Cardiac septum (tissue), 1 donor: Measurements from ENCODE around the gene CYP4Z1. TPM values are rescaled to one million over a fixed set of nuclear protein-coding genes. Genes with fewer than 3 reads are reported as not detected.
"Not testable (repeated sequence)": the region's sequence is repeated elsewhere in the genome, so short reads cannot be mapped to it uniquely, and the experiment has no call there.

Experiments used
- DNase-seq: peaks from one replicate; pipeline ENCODE4 v3.0.0-alpha.2; 2020; ENCODE audit warnings: low spot score
- intact Hi-C: fragments of 100-400 bp; cut with DNase I; formaldehyde crosslinking; loops from one replicate; pipeline ENCODE4 v1.14.0; 2022
- long read RNA-seq: library from polyadenylated mRNA; unstranded; transcript quantifications from one replicate; pipeline ENCODE4 v2.0.0, GENCODE V29; 2021
- total RNA-seq: library from RNA; stranded (reverse); fragmentation: NEBNext Ultra II Directional; extraction: Animal tissue kit (Norgen Biotek cat#: 25700); gene quantifications from one replicate; pipeline ENCODE4 v1.2.1, GENCODE V29; 2021
- donor health status: DM: no; HTN: no; CAD: no.

The CYP4Z1 gene, protein sequence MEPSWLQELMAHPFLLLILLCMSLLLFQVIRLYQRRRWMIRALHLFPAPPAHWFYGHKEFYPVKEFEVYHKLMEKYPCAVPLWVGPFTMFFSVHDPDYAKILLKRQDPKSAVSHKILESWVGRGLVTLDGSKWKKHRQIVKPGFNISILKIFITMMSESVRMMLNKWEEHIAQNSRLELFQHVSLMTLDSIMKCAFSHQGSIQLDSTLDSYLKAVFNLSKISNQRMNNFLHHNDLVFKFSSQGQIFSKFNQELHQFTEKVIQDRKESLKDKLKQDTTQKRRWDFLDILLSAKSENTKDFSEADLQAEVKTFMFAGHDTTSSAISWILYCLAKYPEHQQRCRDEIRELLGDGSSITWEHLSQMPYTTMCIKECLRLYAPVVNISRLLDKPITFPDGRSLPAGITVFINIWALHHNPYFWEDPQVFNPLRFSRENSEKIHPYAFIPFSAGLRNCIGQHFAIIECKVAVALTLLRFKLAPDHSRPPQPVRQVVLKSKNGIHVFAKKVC
- total RNA-seq = not detected
- long read RNA-seq = 0 reads

DNA sequence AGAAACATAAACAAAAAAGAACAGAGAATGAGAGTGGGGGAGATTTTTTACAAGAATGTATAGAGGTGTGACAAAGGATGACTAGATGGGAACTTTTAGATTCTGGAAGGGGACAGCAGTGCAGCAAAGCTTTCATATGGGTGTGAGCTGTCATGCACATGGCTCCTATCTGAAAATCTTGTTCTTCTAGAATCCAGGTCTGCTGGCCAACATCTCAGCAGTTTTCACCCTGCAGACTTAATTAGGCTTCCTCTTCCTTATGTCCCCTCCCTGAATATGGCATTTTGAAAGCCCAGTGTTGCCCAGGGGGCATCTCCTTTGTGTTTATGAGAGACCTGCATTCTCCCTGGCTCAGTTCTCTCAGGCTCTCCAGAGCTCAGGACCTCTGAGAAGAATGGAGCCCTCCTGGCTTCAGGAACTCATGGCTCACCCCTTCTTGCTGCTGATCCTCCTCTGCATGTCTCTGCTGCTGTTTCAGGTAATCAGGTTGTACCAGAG, at the start of gene CYP4Z1:
CYP4Z1 (plus strand) TSS at position 135 of the 498 bp plus-strand sequence; CDS start at position 395, 260 bp downstream.
- DNase-seq = no peak
- intact Hi-C loops = no loop called here

DNA sequence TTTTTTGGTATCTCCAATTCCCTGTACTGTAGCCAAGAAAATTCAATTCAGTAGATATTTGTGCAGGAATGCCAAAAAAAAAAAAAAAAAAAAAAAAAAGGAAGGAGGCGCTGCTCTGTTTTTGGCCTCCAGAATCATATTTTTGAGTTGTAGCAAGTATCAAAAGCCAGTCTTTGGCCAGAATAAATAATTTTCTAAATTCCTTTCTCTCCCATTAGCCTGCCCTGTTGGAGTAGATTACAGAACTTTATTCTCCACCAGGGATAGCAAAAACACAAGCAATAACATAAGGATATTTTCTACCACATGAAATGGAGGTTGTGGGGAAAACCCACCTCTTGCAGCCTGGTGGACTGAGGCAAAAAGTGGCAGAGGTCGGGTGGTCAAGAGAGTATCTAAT, 46.0 kb upstream of the CYP4Z1 start:
- no peak for DNase-seq
- intact Hi-C loops = no loop called here

DNA sequence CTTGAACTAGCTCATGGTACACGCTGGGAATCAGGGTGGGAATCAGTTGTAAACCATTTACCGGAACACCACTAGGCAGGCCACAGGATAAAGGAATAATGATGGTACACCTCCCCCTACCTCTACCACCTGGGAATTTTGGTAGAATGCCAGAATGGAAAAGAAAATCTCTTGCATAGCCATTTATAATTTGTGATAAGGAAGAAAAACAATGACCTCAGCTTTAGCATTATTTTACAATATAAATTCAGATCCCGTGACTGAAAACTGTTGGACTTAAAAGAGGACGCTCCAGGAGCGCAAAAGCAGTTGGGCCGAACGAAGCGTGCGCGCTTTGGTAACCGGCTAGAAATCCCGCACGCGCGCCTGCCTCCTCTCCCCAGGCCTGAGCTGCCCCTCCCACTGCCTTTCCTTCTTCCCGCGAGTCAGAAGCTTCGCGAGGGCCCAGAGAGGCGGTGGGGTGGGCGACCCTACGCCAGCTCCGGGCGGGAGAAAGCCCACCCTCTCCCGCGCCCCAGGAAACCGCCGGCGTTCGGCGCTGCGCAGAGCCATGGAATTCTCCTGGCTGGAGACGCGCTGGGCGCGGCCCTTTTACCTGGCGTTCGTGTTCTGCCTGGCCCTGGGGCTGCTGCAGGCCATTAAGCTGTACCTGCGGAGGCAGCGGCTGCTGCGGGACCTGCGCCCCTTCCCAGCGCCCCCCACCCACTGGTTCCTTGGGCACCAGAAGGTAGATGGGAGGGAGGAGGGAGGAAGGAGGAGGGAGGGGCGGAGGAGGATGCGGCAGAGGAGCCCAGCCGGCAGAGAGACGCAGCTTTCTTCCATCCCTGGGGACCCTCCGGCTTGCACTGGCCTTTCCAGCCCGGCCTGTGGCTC, 43.5 kb upstream of the CYP4Z1 start, which contains the start of gene CYP4X1:
CYP4X1 (plus strand) TSS at position 402 of the 873 bp plus-strand sequence; CDS start at position 551, 149 bp downstream.
- no peak for DNase-seq
- intact Hi-C loops = no loop called here

DNA sequence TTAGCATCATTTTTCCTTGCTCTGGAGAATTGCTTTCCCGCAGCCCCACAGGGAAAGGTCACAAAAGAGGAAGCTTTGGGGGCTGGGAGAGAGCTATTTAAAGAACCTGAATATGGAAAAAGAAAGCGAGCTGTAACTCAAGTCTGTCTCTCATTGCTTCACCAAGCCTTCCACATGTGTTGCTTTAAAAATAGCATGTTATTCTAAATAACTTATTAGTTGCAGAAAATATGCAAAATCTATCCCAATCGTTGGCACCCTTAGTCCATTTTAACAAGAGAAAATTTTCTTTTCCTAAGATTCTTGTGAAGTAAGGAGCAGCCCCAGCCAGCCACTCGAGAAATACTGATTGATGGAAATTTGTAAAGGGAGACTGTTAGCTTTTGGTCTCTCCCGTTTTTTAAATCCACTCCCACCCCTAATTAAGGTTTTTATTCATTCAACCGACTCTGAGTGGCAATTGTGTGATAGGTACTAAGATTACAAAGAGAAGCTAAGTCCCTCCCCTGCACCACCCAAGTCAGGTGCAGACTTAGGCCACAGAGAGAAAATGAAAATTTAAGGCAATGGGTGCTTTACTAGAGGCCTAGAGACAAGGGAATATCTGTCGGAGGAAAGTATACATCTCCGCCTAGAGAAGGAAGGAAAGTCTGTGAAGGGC, 42.8 kb upstream of the CYP4Z1 start:
- DNase-seq = no peak
- intact Hi-C loops = no loop called here

DNA sequence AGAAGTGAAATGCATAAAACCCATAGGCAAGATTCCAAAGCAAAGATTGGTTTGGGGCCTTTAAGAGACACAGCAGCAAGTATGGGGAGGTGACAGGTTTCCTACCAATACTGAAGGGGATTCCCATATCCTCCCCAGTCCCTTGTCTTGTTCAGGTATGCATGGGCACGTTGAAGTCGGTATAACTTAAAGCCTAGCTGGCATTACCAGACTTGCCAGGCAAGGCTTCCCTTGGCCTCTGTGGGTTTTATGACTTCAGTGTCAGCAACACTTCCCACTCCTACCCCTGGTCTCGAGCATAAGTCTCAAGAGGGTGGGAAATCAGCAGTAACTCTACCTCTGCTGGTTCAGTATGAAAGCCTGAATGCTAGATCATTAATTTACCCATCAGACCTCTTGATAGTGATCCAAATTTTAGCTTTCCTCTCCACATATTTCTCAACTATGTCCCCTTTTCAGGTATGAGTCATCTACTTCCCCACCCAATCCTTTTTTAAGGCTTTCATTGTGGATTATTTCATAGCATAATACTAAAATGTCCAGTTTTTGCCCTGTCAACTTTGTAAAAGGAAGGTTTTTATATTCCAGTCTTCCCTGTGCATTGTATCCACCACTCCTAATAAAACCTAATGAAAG, 36.7 kb upstream of the CYP4Z1 start:
- DNase-seq = no peak
- intact Hi-C loops = no loop called here

DNA sequence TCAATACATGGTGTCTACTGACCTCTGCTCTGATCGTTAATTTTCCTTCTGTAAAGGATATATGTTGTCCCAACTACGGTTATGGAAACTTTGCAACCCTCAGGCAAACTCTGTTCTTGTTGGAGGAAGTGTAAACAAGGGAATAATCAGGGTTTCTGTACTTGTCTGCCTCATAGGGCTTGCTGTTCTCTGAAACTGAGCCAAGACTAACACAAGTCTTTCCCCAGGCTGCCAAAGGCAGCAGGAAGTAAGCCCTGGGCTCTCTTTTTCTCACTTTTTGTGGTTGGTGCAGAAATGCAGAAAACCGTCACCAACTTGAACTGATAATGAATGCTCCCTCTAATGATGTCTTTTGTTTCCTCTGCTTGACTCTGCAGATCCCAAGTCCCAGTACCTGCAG, 36.0 kb upstream of the CYP4Z1 start:
- DNase-seq = no peak
- intact Hi-C loops = no loop called here

DNA sequence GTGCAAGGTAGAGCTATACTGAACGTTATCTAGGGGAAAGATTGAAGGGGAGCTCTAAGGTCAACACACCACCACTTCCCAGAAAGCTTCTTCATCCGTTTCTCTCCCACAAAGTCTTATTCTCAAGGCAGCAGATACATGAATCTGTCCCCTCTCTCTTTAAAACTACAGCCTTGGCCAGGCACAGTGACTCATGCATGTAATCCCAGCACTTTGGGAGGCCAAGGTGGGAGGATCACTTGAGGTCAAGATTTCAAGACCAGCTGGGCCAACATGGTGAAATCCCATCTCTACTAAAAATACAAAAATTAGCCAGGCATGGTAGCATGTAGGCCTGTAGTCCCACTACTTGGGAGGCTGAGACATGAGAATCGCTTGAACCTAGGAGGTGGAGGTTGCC, 35.4 kb upstream of the CYP4Z1 start:
- intact Hi-C loops = no loop called here
- no peak for DNase-seq

DNA sequence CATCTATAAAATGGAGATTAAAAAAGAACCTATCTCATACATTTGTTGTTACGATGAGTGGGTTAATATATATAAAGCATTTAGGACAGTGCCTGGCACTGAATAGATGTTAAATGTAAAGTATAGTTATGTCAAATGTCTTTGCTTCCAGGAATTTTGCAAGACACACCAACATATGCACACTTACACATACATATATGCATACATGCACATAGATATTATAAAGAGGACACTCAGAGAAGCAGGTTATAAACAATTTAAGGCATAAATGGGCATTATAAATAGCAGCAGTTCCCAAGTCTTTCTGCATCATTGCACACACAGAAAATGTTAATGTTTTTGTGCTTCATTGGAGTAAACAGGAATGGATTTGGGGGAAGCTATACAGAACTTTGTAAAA, 30.3 kb upstream of the CYP4Z1 start:
- intact Hi-C loops = no loop called here
- no peak for DNase-seq

DNA sequence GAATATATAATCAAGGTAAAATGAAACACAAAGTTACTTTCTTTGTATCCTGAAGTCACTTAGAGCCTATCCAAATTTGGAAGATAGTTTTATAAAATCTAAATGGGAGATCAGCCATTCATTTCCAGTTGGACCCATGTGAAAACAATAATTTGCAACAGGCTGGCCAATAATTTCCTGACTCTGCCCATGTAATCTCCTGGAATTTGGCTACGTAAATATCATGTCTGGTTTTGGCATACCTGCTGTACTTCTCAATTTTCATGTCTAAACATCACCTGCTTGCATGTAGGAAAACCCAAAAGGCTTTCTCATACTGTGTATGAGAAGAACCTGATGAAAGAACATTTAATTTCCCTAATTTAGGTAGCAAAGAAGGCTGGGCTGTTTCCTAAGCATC, 7.7 kb upstream of the CYP4Z1 start:
- intact Hi-C loops = no loop called here
- no peak for DNase-seq

DNA sequence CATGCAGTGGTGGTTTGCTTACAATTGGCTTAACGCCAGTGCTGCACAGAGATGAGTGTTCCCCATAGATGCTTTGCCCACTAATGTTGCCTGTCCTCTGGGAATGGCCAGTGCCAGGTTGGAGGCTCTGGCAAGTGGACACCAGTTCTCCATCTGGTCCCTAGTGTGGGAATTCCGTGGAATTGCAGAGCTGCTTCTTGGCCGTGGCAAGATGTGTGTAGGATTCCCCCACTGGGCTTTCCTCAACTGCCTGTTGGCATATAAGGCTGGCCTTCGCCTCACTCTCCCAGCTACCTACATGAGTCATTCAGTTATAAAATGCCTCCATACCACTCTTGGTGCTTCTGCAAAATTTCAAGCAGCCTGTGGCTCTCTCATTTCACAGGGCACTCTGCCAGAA, 2.0 kb downstream of the CYP4Z1 start:
- intact Hi-C loops, DNase-seq: not testable (repeated sequence)

DNA sequence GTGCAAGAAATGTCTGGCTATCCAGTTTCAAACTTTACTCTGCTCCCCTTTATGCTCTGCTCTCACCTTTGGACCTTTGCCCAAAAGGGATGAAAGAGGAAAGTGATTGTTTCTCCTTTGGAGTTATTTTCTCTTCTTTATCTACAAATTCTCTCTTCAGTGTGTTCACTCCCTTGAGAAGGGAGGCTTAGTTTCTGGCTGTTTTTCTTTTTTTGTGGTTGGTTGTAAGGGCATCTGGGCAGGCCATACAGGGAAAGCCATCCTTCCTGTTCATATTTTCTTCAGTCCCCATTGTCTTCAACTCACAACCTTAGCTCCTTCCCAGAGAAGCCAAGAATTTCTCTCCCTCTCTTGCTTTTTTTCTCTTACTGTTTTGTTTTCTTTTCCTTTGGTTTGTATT, 2.5 kb downstream of the CYP4Z1 start:
- DNase-seq, intact Hi-C loops: not testable (repeated sequence)

DNA sequence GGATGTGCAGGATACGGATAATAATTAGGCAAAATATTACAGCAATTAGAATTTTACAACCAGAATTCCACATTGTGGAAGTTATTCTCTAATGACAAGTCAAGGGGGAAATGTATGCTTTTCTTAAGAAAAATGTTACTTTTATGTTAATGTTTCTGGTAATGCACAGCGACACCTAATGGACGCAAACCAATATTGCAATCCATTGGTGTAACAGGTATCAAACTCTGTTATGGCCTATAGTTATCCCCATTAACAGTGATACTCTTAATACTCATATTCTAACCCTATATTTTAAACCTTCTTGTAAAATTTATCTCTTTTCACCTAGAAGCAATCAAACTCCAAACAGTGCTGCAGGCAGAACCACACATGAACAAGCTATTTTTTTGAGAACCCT, 22.3 kb downstream of the CYP4Z1 start:
- DNase-seq, intact Hi-C loops: not testable (repeated sequence)

DNA sequence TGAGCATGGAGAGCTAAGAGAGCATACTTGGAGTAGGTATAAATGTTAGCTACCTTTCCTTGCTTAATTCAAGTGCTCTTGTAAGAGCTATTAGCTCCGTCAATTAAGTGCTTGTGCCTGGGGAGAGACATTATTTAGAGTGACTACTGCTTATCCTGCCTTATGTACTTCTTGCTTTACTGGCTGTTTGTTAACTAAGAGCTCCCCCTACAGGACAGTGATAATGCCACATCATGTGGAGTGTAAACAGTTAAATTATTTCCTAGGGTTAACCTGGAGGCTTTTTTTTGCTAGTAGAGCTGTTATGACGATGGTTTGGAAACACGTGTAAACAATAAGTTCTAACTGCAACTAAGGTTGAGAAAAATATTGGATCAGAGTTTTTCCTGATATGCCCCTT, 24.4 kb downstream of the CYP4Z1 start:
- intact Hi-C loops, DNase-seq: not testable (repeated sequence)

DNA sequence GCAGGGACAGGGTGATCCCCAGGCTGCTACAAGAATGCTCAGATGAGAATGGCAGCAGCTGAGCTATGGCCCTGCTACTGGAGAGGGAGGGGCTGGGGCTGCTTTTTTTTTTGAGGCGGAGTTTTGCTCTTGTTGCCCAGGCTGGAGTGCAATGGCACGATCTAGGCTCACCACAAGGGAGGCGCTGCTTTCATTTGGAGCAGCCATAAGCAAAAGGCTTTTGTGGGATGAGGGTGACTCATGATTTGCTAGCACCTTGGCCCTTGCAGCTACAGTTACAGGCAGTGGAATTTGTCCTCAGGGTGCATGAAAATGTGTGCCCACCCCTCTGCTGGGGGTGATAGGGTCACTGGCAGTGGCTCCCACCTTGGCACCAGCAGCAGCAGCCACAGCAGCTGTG, 37.8 kb downstream of the CYP4Z1 start:
- intact Hi-C loops = no loop called here

DNA sequence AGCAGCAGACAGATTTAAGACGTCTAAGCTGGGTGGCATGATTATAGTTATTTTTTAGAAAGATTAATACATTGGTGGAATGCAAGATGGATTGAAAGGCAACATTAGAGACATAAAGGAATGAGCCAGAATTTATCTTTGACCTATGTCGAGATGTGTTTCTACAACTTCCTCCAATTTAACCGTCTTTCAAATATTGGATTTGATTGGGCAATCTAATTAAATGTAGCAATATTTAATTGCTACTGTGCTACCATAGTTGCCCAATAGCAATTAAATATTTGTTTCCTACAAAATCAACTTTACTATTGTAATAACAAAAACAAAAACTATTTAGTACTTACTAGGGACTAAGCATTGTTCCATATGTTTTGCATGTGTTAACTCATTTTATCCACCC, 39.8 kb downstream of the CYP4Z1 start:
- DNase-seq = no peak
- intact Hi-C loops = no loop called here

More for the DNA sequence above, 37.8 kb downstream of the CYP4Z1 start:
- no peak for DNase-seq

DNA sequence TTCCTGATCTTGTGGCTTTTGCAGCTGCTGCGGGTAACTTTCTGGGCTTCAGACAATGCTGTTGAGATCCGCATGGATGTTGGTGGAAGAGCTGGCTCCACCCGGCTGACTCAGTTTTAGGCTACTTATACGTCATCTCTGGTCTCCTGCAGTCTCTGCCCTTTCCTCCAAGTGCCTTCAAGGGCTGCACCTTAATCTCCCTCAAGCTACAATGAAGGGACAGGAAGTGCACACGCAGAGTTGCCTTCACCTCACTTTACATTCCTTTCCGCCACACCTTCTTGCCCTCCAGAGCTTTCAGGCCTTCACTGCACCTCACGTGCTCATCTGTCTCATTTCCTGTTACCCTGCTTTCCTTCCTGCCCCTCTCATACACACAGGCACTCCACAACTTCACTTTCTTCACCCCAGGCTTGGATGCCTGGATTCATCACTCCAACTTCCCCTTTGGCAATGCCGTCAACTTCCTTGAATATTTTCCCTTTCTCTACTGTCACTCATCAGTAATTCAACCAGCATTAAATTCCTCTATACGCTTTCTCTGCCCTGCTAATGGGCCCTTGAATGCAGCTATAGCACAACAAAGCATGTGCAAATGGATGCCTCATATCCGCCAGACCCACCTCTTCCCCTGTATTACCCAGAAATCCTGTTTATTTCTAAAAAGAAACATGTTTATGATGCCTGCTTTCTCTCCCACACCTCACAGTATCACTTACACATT, 41.0 kb downstream of the CYP4Z1 start:
- intact Hi-C loops, DNase-seq: not testable (repeated sequence)

DNA sequence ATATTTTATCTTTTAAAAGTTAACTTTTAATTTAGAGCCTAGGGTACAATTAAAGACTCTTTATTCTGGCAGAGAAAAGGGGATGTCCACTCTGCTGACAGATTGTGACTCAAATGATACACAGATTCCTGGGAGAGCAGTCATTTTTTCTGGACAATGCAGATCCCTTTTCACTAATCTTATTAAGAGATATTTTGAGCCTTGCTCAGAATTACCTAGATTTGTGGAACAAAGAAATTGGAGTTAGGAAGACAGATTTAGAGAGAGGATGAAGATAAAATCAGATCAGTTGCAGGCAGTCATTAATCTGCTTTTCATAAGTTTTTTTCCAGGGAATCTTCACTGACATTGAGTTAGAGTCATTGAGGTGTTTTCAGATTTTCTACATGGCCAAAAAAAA, 42.5 kb downstream of the CYP4Z1 start:
- DNase-seq, intact Hi-C loops: not testable (repeated sequence)

DNA sequence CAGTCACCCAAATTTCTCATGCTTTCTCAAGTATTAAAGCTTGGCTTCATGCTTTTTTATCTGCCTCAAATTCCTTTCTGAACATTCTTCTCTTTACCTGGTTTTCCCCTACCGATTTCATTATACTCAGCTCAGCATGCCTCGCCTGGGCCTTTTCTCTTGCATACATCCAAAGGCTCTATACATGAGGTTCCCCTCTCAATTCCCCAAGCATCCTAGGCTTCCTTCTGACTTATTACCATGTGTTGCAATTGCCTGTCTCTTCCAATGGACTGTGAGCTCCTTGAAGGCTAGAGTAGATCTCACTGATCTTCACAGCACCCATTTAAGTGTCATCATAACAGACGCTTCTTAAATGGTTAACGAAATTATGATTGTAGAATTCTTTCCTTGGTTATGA, 46.1 kb downstream of the CYP4Z1 start:
- intact Hi-C loops = no loop called here
- DNase-seq = no peak
